ENCODE results near the gene CEP104.

CEP104 gene

GRCh38 chr1:3856923-3857790 is at the start of gene CEP104, which contains the start of gene DFFB:
TSS of gene CEP104 (minus strand) at chr1:3857211. CDS start at chr1:3852407, 4,804 bp downstream.
TSS of gene DFFB (plus strand) at chr1:3857476. CDS start at chr1:3857604, 128 bp downstream.
- DNase-seq = peak; percentile 94 to 96

GRCh38 chr1:3906672-3907020 is 49.6 kb upstream of the CEP104 start:
- DNase-seq = no peak

- no peak for DNase-seq
These were observed 49.1 kb upstream of the CEP104 start for GRCh38 chr1:3905953-3906671.

GRCh38 chr1:3905266-3905952 is 48.4 kb upstream of the CEP104 start:
- no peak for DNase-seq

- DNase-seq = no peak
These were observed 47.8 kb upstream of the CEP104 start for GRCh38 chr1:3904843-3905185.

GRCh38 chr1:3904006-3904842 is 47.2 kb upstream of the CEP104 start:
- no peak for DNase-seq

- DNase-seq = no peak
These were observed 46.4 kb upstream of the CEP104 start for GRCh38 chr1:3903141-3904005.

- peak in 1 of 2 experiments; percentile 21 for DNase-seq
These were observed 45.6 kb upstream of the CEP104 start for GRCh38 chr1:3902571-3903091.

GRCh38 chr1:3902111-3902511 is 45.1 kb upstream of the CEP104 start:
- no peak for DNase-seq

GRCh38 chr1:3900969-3901529 is 44.0 kb upstream of the CEP104 start:
- peak; percentile 57 to 62 for DNase-seq

- DNase-seq = peak; percentile 92 to 94
These were observed 43.3 kb upstream of the CEP104 start, which contains the start of gene C1orf174 for GRCh38 chr1:3900150-3900968. TSS of gene C1orf174 (minus strand) at chr1:3900272. CDS start at chr1:3900186, 86 bp downstream.

GRCh38 chr1:3899754-3900149 is 42.7 kb upstream of the CEP104 start:
- no peak for DNase-seq

- no peak for DNase-seq
These were observed 42.2 kb upstream of the CEP104 start for GRCh38 chr1:3898994-3899753.

- no peak for DNase-seq
These were observed 41.4 kb upstream of the CEP104 start for GRCh38 chr1:3898475-3898735.

- DNase-seq = no peak
These were observed 39.5 kb upstream of the CEP104 start for GRCh38 chr1:3896396-3897000.

GRCh38 chr1:3895951-3896325 is 38.9 kb upstream of the CEP104 start:
- no peak for DNase-seq

GRCh38 chr1:3895279-3895950 is 38.4 kb upstream of the CEP104 start:
- no peak for DNase-seq

GRCh38 chr1:3894626-3895278 is 37.7 kb upstream of the CEP104 start:
- no peak for DNase-seq

Measured in activated CD4-positive, alpha-beta T cell treated with anti-CD3 and anti-CD28 coated beads, Interleukin-2, amount 50 U/mL, for 4 hours (primary cell).